ENCODE measurements around the gene NFE2.
"Not testable (repeated sequence)": the region's sequence is repeated elsewhere in the genome, so short reads cannot be mapped to it uniquely, and the experiment has no call there.

The NFE2 gene

DNA sequence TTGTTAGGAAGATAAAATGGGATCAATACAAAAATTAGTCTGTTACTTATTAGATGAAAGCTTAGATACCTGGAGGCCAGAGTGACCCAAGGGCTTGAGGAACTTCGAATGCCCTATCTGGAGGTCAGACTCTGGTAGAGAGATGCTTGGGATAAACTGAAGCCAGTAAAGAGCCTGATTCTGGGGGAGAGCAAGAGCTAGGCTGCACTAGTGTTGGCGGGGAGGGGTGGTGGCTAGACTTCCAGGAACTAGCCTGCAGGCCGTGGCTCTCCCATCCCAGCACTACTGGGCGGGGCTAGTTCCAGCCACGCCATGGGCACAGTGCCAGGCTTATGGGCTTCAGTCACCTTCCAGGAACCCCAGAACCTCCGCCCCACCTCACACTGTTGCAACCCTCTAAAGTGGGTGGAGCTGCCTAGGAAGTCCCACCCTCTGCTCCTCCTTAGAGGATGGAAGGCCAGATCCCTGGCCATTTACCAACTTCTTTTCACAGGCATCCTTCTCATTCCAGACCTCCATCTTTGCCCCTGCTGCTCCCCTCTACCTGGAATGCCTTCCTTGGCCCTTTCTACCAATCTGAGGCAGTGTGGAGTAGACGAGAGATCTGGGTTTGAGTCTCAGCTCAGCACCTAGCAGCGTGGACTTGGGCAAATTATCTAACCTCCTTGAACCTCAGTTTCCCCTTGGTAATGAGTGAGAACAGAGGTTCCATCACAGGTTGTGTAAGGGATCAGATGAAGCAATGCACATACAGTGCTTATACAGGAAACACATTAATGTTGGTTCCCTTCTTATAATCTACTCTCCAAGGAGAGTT, 6.3 kb upstream of the NFE2 start:
- no peak for DNase-seq (ENCODE audit: low read depth)

DNA sequence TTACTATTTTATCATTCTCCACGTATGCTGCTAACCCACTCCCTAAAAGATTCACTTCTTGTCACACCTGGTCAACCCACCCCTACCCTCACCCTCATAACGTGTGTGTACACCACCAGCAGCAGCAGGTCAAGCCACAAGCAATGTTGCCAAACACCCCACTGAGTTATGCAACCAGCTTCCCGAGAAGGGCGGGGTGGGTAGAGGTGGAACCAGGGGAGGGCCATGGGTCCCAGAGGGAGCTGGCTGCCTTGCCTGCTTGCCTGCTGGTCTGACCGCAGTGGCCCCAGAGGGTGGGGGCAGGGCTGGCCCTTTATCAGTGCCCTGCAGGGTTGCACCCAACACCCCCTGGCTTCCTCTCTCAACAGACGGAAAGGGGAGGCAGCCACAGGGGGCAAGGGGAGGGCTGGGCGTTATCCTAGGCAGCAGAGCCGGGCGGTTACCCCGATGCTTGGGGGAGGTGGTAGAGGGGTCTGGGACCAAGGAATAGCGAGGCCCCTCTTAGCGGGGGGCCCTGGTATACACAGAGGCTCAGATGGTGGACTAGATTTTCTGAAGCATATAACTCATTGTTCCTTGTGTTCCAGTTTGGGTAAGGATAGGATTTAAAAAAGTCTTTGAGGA, 3.5 kb upstream of the NFE2 start:
- DNase-seq (ENCODE audit: low read depth), result no peak

GRCh38 chr12:54303640-54304039, 2.8 kb upstream of the NFE2 start:
- no peak for DNase-seq (ENCODE audit: low read depth)

GRCh38 chr12:54301428-54302048, 723 bp upstream of the NFE2 start:
- no peak for DNase-seq (ENCODE audit: low read depth)

DNA sequence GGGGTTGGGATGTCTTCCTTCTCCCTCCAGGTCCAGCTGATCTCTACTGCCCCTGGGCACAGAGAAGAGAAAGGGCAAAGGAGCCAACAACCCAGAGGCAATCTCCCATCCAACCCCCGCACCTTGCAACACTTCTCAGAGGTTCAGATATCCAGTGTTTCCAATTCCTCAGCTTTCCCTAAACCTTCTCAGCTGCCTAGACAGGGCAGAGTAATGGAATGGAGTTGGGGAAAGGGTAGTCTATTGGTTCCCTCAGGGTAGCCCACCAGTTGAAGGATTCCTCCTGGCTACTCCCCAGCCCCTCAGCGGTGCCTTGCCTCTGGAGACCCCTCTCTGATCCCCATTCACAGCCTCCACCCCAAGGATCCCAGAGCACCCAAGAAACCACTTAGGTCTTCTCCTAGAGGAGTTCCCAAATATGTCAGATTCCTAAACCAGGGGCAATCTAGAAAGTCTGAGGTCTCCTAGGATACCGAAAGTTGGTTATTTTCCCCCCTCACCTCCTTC, 537 bp downstream of the NFE2 start:
- DNase-seq (ENCODE audit: low read depth), result no peak

- no peak for DNase-seq (ENCODE audit: low read depth)
Measured at GRCh38 chr12:54299515-54300224, 1.1 kb downstream of the NFE2 start.

GRCh38 chr12:54298904-54299303, 1.9 kb downstream of the NFE2 start:
- no peak for DNase-seq (ENCODE audit: low read depth)

DNA sequence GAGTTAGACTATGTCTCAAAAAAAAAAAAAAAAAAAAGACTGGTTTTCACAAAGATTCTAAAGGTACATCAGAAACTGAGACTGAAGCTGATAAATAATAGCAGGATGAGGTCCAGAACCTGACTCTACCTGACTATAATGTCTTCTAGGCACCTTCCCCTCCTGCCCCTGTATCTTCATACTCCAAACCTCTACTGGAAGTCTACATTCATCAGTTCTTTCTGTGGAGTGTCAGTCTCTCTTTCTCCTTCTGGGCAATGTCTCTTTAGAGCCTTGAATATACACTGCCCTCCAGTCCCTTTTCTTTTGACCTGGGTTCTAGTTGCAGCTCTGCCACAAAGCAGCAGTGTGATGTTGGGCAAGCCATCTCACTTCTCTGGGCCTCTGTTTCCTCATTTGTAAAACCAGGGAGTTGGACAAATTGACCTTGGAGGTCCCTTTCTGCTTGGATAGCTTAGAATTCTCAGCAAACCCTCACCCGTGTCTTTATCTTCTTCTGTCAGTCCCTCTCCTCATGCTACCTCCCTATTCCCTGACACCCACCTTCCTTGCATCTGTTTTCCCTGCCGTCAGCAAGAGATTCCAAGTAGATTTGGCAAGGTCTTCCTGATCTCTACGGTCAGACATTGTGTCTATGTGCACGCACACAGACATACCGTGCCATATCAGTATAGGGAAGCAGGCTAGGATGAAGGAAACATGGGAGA, 4.3 kb downstream of the NFE2 start:
- no peak for DNase-seq (ENCODE audit: low read depth)

DNA sequence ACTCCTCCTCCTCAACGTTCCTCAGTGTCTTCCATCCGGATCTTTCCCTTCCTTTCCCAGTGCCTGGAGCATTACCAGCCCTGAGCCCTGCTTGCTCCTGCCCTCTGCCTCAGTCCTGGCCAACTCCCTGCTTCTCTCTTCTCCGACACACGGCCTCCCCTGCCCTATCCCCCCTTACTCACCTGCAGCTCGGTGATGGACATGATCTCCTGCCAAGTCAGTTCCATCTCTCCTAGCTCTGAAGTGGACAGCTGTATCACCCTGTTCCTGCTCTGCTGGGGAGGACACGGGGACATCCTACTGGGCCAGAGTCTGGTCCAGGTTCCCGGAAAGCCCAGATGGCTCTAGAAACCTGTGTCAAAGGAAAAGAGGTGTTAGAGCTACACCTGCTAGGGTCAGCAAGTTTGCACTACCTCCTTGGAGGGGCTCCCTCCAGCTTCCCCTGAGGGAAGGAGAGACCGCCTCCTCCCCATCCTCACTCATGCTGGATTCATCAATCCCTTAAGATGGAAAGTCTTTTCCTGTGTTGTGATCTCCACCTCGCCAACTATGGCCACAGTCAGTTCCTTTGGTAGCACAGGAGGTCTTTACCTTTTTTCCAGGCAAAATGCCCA, 5.8 kb downstream of the NFE2 start:
- DNase-seq (ENCODE audit: low read depth), result no peak

- peak; percentile 21 for DNase-seq (ENCODE audit: low read depth)
Measured at GRCh38 chr12:54294152-54294952, 6.5 kb downstream of the NFE2 start.

GRCh38 chr12:54292931-54293241, 7.9 kb downstream of the NFE2 start:
- no peak for DNase-seq (ENCODE audit: low read depth)

DNA sequence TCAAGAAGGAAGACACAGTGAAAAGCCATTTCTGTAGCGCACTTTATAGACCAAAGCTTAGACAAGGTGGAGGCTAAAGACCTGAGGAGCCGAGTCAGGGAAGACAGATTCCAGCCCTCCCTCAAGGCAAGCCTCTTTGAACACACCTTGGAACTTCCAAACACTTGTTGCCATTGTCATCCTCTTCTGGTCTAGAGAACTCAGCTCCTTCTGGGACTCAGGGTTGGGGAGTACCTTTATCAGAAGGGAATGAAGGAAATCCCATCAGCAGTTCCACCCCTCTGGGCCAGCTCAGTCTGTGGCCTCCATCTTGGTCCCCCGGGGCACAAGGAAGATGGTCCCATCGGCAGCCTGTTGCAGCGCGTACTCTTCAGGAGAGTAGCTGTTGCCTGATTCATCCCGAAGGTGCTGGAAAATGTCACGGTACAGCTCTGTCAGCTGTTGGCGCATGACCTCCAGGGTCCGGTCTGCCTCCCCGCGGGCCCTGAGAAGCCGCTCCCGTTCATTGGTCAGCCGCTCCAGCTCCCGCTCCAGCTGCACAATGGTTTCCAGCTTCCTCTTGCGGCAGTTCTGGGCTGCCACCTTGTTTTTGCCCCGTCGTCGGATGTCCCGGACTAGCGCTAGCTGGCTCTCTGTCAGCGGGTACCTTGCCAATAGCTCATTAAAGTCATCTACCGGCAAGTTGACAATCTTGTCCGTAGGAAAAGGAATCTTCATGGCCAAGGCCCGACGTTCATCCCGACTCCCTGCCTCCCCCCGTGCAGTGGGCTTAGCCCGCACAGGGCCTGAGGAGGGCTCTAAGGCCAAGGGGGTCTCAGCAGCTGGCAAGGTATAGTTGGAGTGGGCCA, 8.5 kb downstream of the NFE2 start:
- DNase-seq (ENCODE audit: low read depth), result no peak

DNA sequence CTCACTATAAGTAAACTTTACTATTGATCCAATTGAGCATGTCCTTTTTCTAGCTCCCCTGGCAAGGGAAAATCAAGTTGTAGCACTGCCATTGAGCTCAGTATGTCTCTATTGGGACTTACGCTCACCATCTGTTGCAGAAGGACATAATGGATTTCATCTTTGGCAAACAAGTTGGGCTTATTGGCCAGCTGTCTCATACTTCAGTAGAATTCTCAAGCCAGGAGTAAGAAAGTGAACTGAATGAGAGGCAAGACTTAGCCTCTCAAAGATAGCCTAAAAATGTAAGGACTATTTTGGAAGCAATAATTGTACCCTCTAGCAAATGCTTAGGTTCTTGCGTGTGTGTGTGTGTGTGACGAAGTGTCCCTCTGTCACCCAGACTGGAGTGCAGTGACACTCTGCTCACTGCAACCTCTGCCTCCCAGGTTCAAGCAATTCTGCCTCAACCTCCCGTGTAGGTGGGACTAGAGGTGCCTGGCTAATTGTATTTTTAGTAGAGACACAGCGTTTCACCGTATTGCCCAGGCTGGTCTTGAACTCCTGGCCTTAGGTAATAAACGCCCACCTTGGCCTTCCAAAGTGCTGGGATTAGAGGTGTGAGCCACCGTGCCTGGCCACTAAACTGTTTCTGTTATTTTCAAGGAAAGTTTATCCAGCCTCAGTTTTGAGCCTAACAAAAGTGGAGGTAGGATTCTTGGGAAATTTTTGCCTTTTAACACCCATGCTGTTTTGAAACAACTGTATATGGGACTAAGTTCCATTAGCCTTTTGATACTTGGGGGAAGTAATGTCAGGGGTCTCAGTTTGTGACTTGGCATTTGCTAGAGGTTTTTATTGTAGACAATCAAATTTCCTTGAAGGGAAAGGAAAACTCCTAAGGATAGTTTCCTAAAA, 13.3 kb downstream of the NFE2 start:
- DNase-seq (ENCODE audit: low read depth), result no peak

GRCh38 chr12:54286042-54287030, 14.5 kb downstream of the NFE2 start:
- DNase-seq (ENCODE audit: low read depth), result no peak

GRCh38 chr12:54285150-54286041, 15.4 kb downstream of the NFE2 start:
- DNase-seq (ENCODE audit: low read depth), result no peak

GRCh38 chr12:54284070-54284780, 16.6 kb downstream of the NFE2 start:
- DNase-seq (ENCODE audit: low read depth), result not testable (repeated sequence)

Measured in T follicular helper cell (primary cell).